Caco-2 (cell line): Measurements from ENCODE around the gene RBPJ. TPM values are rescaled to one million over a fixed set of nuclear protein-coding genes. Genes with fewer than 3 reads are reported as not detected.

Source experiments
- BruUV-seq: library from RNA; stranded (reverse); fragments of 400-500 nt; replicated peaks from 2 replicates; lab custom pipeline; 2021; lab: Mats Ljungman, UMichigan
- CTCF ChIA-PET: fragments of 300-600 bp; sonication (Branson Sonifier 250); formaldehyde crosslinking; loops from one replicate; lab custom pipeline; 2022; ENCODE audit warnings: antibody characterized with exemption; lab: Charles Lee
- POLR2A ChIA-PET: fragments of 300-600 bp; sonication (Branson Sonifier 250); formaldehyde crosslinking; loops from one replicate; lab custom pipeline; 2022; ENCODE audit warnings: antibody characterized with exemption; lab: Charles Lee
- DNase-seq, 2 experiments: peaks; one replicate each; pipeline versions ENCODE4 v3.0.0 to v3.0.0-alpha.2; 2020 to 2022
- H3K27me3 ChIP-seq: replicated peaks from 2 replicates; pipeline ENCODE4 v1.6.0; 2011; ENCODE audit warnings: low read length; ENCODE audit not compliant: control insufficient read depth, insufficient read depth
- H3K36me3 ChIP-seq: 2 replicates; pipeline ENCODE4 v1.5.1; 2011; ENCODE audit warnings: low read length; ENCODE audit not compliant: control insufficient read depth, insufficient read depth
- H3K4me1 ChIP-seq: fragments of 250-450 bp; sonication (Bioruptor Pico); 2 replicates; pipeline ENCODE4 v1.5.1; 2020; ENCODE audit warnings: mild to moderate bottlenecking
- H3K4me3 ChIP-seq: 2 replicates; pipeline ENCODE4 v1.5.1; 2011; ENCODE audit warnings: low read depth, mild to moderate bottlenecking, control low read depth, low read length
- H3K9me3 ChIP-seq: fragments of 250-450 bp; sonication (Bioruptor Pico); 2 replicates; pipeline ENCODE4 v1.5.1; 2020; ENCODE audit warnings: mild to moderate bottlenecking, moderate library complexity
- H3K27ac Mint-ChIP-seq: one replicate; pipeline ENCODE4 v1.8.0; 2022; ENCODE audit warnings: mixed read lengths; ENCODE audit not compliant: unreplicated experiment
- H3K27me3 Mint-ChIP-seq: one replicate; pipeline ENCODE4 v1.8.0; 2022; ENCODE audit warnings: mixed read lengths; ENCODE audit not compliant: insufficient read depth, unreplicated experiment
- H3K36me3 Mint-ChIP-seq: one replicate; pipeline ENCODE4 v1.8.0; 2022; ENCODE audit warnings: mild to moderate bottlenecking, mixed read lengths; ENCODE audit not compliant: insufficient read depth, unreplicated experiment
- H3K4me1 Mint-ChIP-seq: one replicate; pipeline ENCODE4 v1.8.0; 2022; ENCODE audit warnings: low read depth, mixed read lengths; ENCODE audit not compliant: unreplicated experiment
- H3K4me3 Mint-ChIP-seq: one replicate; pipeline ENCODE4 v1.8.0; 2022; ENCODE audit warnings: mild to moderate bottlenecking, moderate library complexity, mixed read lengths; ENCODE audit not compliant: unreplicated experiment
- H3K9me3 Mint-ChIP-seq: one replicate; pipeline ENCODE4 v1.8.0; 2022; ENCODE audit warnings: mixed read lengths; ENCODE audit not compliant: unreplicated experiment
- CTCF ChIP-seq, 2 experiments: fragments of 200-600 bp in 1 of 2; IDR thresholded peaks; 1 replicate in 1 of 2; 2 replicates in 1 of 2; pipeline versions ENCODE4 v1.5.1 to v1.8.0; 2011 to 2022; ENCODE audit warnings: antibody characterized with exemption in 1 of 2, control low read depth in 1 of 2, inconsistent platforms in 1 of 2, low read depth in 1 of 2, low read length in 1 of 2, mild to moderate bottlenecking in 1 of 2, moderate library complexity in 1 of 2; ENCODE audit not compliant: insufficient read depth in 1 of 2, severe bottlenecking in 1 of 2, unreplicated experiment in 1 of 2
- intact Hi-C: fragments of 100-400 bp; cut with micrococcal nuclease; formaldehyde crosslinking; loops from one replicate; pipeline ENCODE4 v1.10.0; 2022; ENCODE audit not compliant: unreplicated experiment
- total RNA-seq: library from RNA; stranded (reverse); gene quantifications from 2 replicates; pipeline ENCODE4 v1.2.3, GENCODE V29; 2022

Gene RBPJ
- total RNA-seq, 1 experiment from 2014 or later = 38.8 TPM

GRCh38 chr4:26360273-26360672 lies 39.5 kb downstream of the RBPJ start:
- Histone ChIP-seq H3K4me1 (no peaks in the 10 kb centered on the region), H3K9me3 (no peaks in the 10 kb centered on the region), H3K36me3 (no peaks in the 10 kb centered on the region), H3K4me3 (no peak overlapping the region), H3K27me3 (no peaks in the 10 kb centered on the region)
- no peaks in the 10 kb centered on the region for H3K36me3 Mint-ChIP-seq
- no peaks in the 10 kb centered on the region for H3K4me1 Mint-ChIP-seq
- CTCF ChIA-PET = no interaction called here
- intact Hi-C loops = no loop called here
- DNase-seq = no peak
- H3K4me3 Mint-ChIP-seq = no peak overlapping the region
- no TSS peak for BruUV-seq
- POLR2A ChIA-PET = no interaction called here
- no peak for TF ChIP-seq CTCF (IDR thresholded peaks at IDR 0.05; ENCODE audit: insufficient read depth in 1 of 2, low read depth in 1 of 2, low read length in 1 of 2, severe bottlenecking in 1 of 2, unreplicated experiment in 1 of 2)
- no peaks in the 10 kb centered on the region for H3K27me3 Mint-ChIP-seq
- no peak overlapping the region for H3K27ac Mint-ChIP-seq
- no peaks in the 10 kb centered on the region for H3K9me3 Mint-ChIP-seq

- TF ChIP-seq CTCF (IDR thresholded peaks at IDR 0.05; ENCODE audit: insufficient read depth in 1 of 2, low read depth in 1 of 2, low read length in 1 of 2, severe bottlenecking in 1 of 2, unreplicated experiment in 1 of 2) = no peak
- Mint-ChIP-seq H3K27me3 (no peaks in the 10 kb centered on the region), H3K36me3 (no peaks in the 10 kb centered on the region), H3K9me3 (no peaks in the 10 kb centered on the region), H3K27ac (no peak overlapping the region), H3K4me3 (no peak overlapping the region), H3K4me1 (no peaks in the 10 kb centered on the region)
- POLR2A ChIA-PET = no interaction called here
- Histone ChIP-seq H3K36me3 (no peaks in the 10 kb centered on the region), H3K4me1 (no peaks in the 10 kb centered on the region), H3K4me3 (no peak overlapping the region), H3K9me3 (no peaks in the 10 kb centered on the region), H3K27me3 (no peaks in the 10 kb centered on the region)
- no peak for DNase-seq
- CTCF ChIA-PET = no interaction called here
- intact Hi-C loops = no loop called here
- BruUV-seq = no TSS peak
These were observed 40.0 kb downstream of the RBPJ start for GRCh38 chr4:26360864-26361263.

- no peaks in the 10 kb centered on the region for H3K4me1 Mint-ChIP-seq
- Histone ChIP-seq H3K36me3 (no peaks in the 10 kb centered on the region), H3K4me1 (no peaks in the 10 kb centered on the region), H3K27me3 (no peaks in the 10 kb centered on the region), H3K9me3 (no peaks in the 10 kb centered on the region), H3K4me3 (no peak overlapping the region)
- H3K4me3 Mint-ChIP-seq = no peak overlapping the region
- CTCF ChIA-PET = no interaction called here
- BruUV-seq = no TSS peak
- no peak for DNase-seq
- H3K27me3 Mint-ChIP-seq = no peaks in the 10 kb centered on the region
- TF ChIP-seq CTCF (IDR thresholded peaks at IDR 0.05; ENCODE audit: insufficient read depth in 1 of 2, low read depth in 1 of 2, low read length in 1 of 2, severe bottlenecking in 1 of 2, unreplicated experiment in 1 of 2) = no peak
- POLR2A ChIA-PET = no interaction called here
- no peak overlapping the region for H3K27ac Mint-ChIP-seq
- no peaks in the 10 kb centered on the region for H3K36me3 Mint-ChIP-seq
- no peaks in the 10 kb centered on the region for H3K9me3 Mint-ChIP-seq
- intact Hi-C loops = no loop called here
These were observed 40.5 kb downstream of the RBPJ start for GRCh38 chr4:26361297-26361696.
